GM12874 (cell line): ENCODE results near the gene ADAMTS17.

ENCODE experiments used
- CTCF ChIP-seq: IDR thresholded peaks from 2 replicates; pipeline ENCODE4 v1.5.1; 2011; ENCODE audit warnings: low read depth, mild to moderate bottlenecking, control low read depth, low read length, moderate library complexity; ENCODE audit not compliant: insufficient read depth

ADAMTS17 gene

GRCh38 chr15:100039994-100040393 lies 301.8 kb downstream of the ADAMTS17 start:
- TF ChIP-seq CTCF, result no peak

GRCh38 chr15:100038736-100039135 lies 303.0 kb downstream of the ADAMTS17 start:
- no peak for TF ChIP-seq CTCF

GRCh38 chr15:100037901-100038300 lies 303.9 kb downstream of the ADAMTS17 start:
- no peak for TF ChIP-seq CTCF

GRCh38 chr15:100036015-100036414 lies 305.8 kb downstream of the ADAMTS17 start:
- TF ChIP-seq CTCF, result no peak

GRCh38 chr15:100034191-100034590 lies 307.6 kb downstream of the ADAMTS17 start:
- no peak for TF ChIP-seq CTCF

- no peak for TF ChIP-seq CTCF
These were observed 308.5 kb downstream of the ADAMTS17 start for GRCh38 chr15:100033140-100033857.

- TF ChIP-seq CTCF, result no peak
These were observed 309.3 kb downstream of the ADAMTS17 start for GRCh38 chr15:100032358-100033085.
